KMS-11 (cell line): ENCODE results near the gene RALB.

ENCODE experiments used
- H2AFZ ChIP-seq: fragments of 200-600 bp; sonication (generic); 2 replicates; pipeline ENCODE4 v1.6.1; 2016; ENCODE audit warnings: antibody characterized with exemption, mixed run types, low read depth
- H3K27ac ChIP-seq: fragments of 200-600 bp; sonication (generic); 2 replicates; pipeline ENCODE4 v1.6.1; 2016; ENCODE audit warnings: mild to moderate bottlenecking, mixed run types
- H3K27me3 ChIP-seq: fragments of 200-600 bp; sonication (generic); 2 replicates; pipeline ENCODE4 v1.6.1; 2017; ENCODE audit warnings: mild to moderate bottlenecking, low read depth, mixed run types, moderate library complexity; ENCODE audit not compliant: insufficient read depth
- H3K36me3 ChIP-seq: fragments of 200-600 bp; sonication (generic); 2 replicates; pipeline ENCODE4 v1.6.1; 2017; ENCODE audit warnings: mild to moderate bottlenecking, mixed run types; ENCODE audit not compliant: insufficient read depth
- H3K4me1 ChIP-seq: fragments of 200-600 bp; sonication (generic); 2 replicates; pipeline ENCODE4 v1.6.1; 2016; ENCODE audit warnings: mild to moderate bottlenecking, low read depth, mixed run types; ENCODE audit not compliant: poor library complexity, severe bottlenecking
- H3K4me2 ChIP-seq: fragments of 200-600 bp; sonication (generic); 2 replicates; pipeline ENCODE4 v1.7.0; 2016; ENCODE audit warnings: mild to moderate bottlenecking, mixed run types
- H3K4me3 ChIP-seq: fragments of 200-600 bp; sonication (generic); IDR thresholded peaks from 2 replicates; pipeline ENCODE4 v1.6.1; 2017; ENCODE audit warnings: low read depth, low read length, mixed read lengths; ENCODE audit not compliant: insufficient read depth
- H3K79me2 ChIP-seq: fragments of 200-600 bp; sonication (generic); 2 replicates; pipeline ENCODE4 v1.6.1; 2016; ENCODE audit warnings: low read depth, mixed run types; ENCODE audit not compliant: insufficient read depth
- H3K9ac ChIP-seq: fragments of 200-600 bp; sonication (generic); 2 replicates; pipeline ENCODE4 v1.6.1; 2016; ENCODE audit warnings: mild to moderate bottlenecking, mixed run types
- H4K20me1 ChIP-seq: fragments of 200-600 bp; sonication (generic); 2 replicates; pipeline ENCODE4 v1.6.1; 2016; ENCODE audit warnings: mild to moderate bottlenecking, mixed run types; ENCODE audit not compliant: insufficient read depth
- TF ChIP-seq, protein P1 (sequence below): fragments of 200-600 bp; sonication (generic); conservative IDR thresholded peaks from 2 replicates; pipeline ENCODE4 v1.6.1; 2017; ENCODE audit warnings: low read depth, mild to moderate bottlenecking, antibody characterized with exemption, low read length, moderate library complexity, mixed read lengths

The RALB gene

GRCh38 chr2:120316071-120316470 lies 63.4 kb downstream of the RALB start:
- Histone ChIP-seq H3K4me2 (no peak overlapping the region), H3K9ac (no peak overlapping the region), H3K79me2 (no peaks in the 10 kb centered on the region), H3K4me1 (peaks cover 26% of the 10 kb centered on the region), H4K20me1 (no peaks in the 10 kb centered on the region), H3K36me3 (no peaks in the 10 kb centered on the region), H3K4me3 (no peak overlapping the region), H2AFZ (no peak overlapping the region), H3K27me3 (no peaks in the 10 kb centered on the region), H3K27ac (no peak overlapping the region)
- TF ChIP-seq, protein P1, sequence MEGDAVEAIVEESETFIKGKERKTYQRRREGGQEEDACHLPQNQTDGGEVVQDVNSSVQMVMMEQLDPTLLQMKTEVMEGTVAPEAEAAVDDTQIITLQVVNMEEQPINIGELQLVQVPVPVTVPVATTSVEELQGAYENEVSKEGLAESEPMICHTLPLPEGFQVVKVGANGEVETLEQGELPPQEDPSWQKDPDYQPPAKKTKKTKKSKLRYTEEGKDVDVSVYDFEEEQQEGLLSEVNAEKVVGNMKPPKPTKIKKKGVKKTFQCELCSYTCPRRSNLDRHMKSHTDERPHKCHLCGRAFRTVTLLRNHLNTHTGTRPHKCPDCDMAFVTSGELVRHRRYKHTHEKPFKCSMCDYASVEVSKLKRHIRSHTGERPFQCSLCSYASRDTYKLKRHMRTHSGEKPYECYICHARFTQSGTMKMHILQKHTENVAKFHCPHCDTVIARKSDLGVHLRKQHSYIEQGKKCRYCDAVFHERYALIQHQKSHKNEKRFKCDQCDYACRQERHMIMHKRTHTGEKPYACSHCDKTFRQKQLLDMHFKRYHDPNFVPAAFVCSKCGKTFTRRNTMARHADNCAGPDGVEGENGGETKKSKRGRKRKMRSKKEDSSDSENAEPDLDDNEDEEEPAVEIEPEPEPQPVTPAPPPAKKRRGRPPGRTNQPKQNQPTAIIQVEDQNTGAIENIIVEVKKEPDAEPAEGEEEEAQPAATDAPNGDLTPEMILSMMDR, result no peak

GRCh38 chr2:120316528-120317179 lies 64.0 kb downstream of the RALB start:
- Histone ChIP-seq H3K36me3 (no peaks in the 10 kb centered on the region), H3K4me3 (no peak overlapping the region), H3K79me2 (no peaks in the 10 kb centered on the region), H3K4me1 (peaks cover 20% of the 10 kb centered on the region), H3K27ac (no peak overlapping the region), H2AFZ (no peak overlapping the region), H3K4me2 (no peak overlapping the region), H3K27me3 (no peaks in the 10 kb centered on the region), H3K9ac (no peak overlapping the region), H4K20me1 (no peaks in the 10 kb centered on the region)
- TF ChIP-seq, protein P1, result no peak

DNA sequence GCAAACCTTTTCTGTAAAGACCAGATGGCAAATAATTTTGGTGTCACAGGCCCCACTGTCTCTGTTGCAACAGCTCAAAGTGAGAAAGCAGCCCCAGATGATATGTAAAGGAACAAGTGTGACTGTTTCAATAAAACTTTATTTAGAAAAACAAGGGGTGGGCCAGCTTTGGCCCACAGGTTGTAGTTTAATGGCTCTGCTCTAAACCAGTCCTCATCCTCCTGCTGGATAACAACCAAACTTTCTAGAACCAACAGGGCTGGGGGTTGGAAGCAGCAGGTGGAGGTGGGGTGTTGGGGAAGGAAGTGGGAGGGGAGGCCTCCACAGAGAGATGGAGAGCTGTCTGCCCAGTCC lies 64.5 kb downstream of the RALB start:
- H2AFZ ChIP-seq, result no peak overlapping the region
- TF ChIP-seq, protein P1, result no peak
- H3K9ac ChIP-seq, result no peak overlapping the region
- H3K4me3 ChIP-seq, result no peak overlapping the region
- H3K4me2 ChIP-seq, result no peak overlapping the region
- no peaks in the 10 kb centered on the region for H3K79me2 ChIP-seq
- H3K36me3 ChIP-seq, result no peaks in the 10 kb centered on the region
- no peaks in the 10 kb centered on the region for H4K20me1 ChIP-seq
- H3K27ac ChIP-seq, result no peak overlapping the region
- peaks cover 15% of the 10 kb centered on the region for H3K4me1 ChIP-seq
- no peaks in the 10 kb centered on the region for H3K27me3 ChIP-seq

GRCh38 chr2:120317916-120318315 lies 65.3 kb downstream of the RALB start:
- H2AFZ ChIP-seq, result no peak overlapping the region
- no peak overlapping the region for H3K9ac ChIP-seq
- H3K36me3 ChIP-seq, result no peaks in the 10 kb centered on the region
- no peak overlapping the region for H3K4me2 ChIP-seq
- no peaks in the 10 kb centered on the region for H3K79me2 ChIP-seq
- H3K27me3 ChIP-seq, result no peaks in the 10 kb centered on the region
- H3K4me1 ChIP-seq, result peaks cover 7% of the 10 kb centered on the region
- H4K20me1 ChIP-seq, result no peaks in the 10 kb centered on the region
- H3K27ac ChIP-seq, result no peak overlapping the region
- no peak overlapping the region for H3K4me3 ChIP-seq
- TF ChIP-seq, protein P1, result no peak
